GM23338 (cell line): ENCODE data around the gene HES3. TPM values are rescaled to one million over a fixed set of nuclear protein-coding genes. Genes with fewer than 3 reads are reported as not detected.

Source experiments
- ATAC-seq: fragments of 200-7000 bp; cut with Tn5 transposase; 3 replicates; pipeline ENCODE4 v1.9.1; 2020
- DNase-seq: peaks from one replicate; pipeline ENCODE4 v3.0.0-alpha.2; 2015; ENCODE audit warnings: low spot score
- H2AFZ ChIP-seq: fragments of 200-600 bp; sonication (generic); 2 replicates; pipeline ENCODE4 v1.8.0; 2016; ENCODE audit warnings: antibody characterized with exemption, mild to moderate bottlenecking, moderate library complexity
- H3F3A ChIP-seq: fragments of 200-600 bp; sonication (generic); replicated peaks from 2 replicates; pipeline ENCODE4 v1.8.0; 2017; ENCODE audit warnings: antibody characterized with exemption, mixed run types, low read depth
- H3K27ac ChIP-seq: fragments of 200-600 bp; sonication (generic); 2 replicates; pipeline ENCODE4 v1.6.1; 2016; ENCODE audit warnings: low read depth
- H3K27me3 ChIP-seq: fragments of 200-600 bp; sonication (generic); 2 replicates; pipeline ENCODE4 v1.8.0; 2016; ENCODE audit warnings: mild to moderate bottlenecking, mixed run types, moderate library complexity; ENCODE audit not compliant: insufficient read depth
- H3K36me3 ChIP-seq: fragments of 200-600 bp; sonication (generic); 2 replicates; pipeline ENCODE4 v1.8.0; 2016; ENCODE audit warnings: mild to moderate bottlenecking; ENCODE audit not compliant: insufficient read depth
- H3K4me1 ChIP-seq: fragments of 200-600 bp; sonication (generic); 2 replicates; pipeline ENCODE4 v1.8.0; 2016; ENCODE audit warnings: mild to moderate bottlenecking, moderate library complexity; ENCODE audit not compliant: insufficient read depth
- H3K4me2 ChIP-seq: fragments of 200-600 bp; sonication (generic); 2 replicates; pipeline ENCODE4 v1.7.1; 2017; ENCODE audit warnings: mixed run types
- H3K4me3 ChIP-seq: fragments of 200-600 bp; sonication (generic); 2 replicates; pipeline ENCODE4 v1.6.1; 2016; ENCODE audit warnings: mixed run types
- H3K79me2 ChIP-seq: fragments of 200-600 bp; sonication (generic); replicated peaks from 2 replicates; pipeline ENCODE4 v1.8.0; 2017; ENCODE audit warnings: mild to moderate bottlenecking; ENCODE audit not compliant: insufficient read depth
- H3K9me2 ChIP-seq: fragments of 200-600 bp; sonication (generic); 2 replicates; pipeline ENCODE4 v1.8.0; 2017; ENCODE audit not compliant: insufficient read depth
- H4K20me1 ChIP-seq: fragments of 200-600 bp; sonication (generic); replicated peaks from 2 replicates; pipeline ENCODE4 v1.8.0; 2017; ENCODE audit warnings: mild to moderate bottlenecking; ENCODE audit not compliant: insufficient read depth
- H3K27ac Mint-ChIP-seq: 2 replicates; pipeline ENCODE4 v1.8.0; 2020; ENCODE audit warnings: inconsistent platforms, mild to moderate bottlenecking, moderate library complexity, mixed read lengths
- H3K27me3 Mint-ChIP-seq: 3 replicates; pipeline ENCODE4 v1.8.0; 2022; ENCODE audit warnings: low read depth, mild to moderate bottlenecking, moderate library complexity, mixed read lengths, inconsistent platforms; ENCODE audit not compliant: insufficient read depth, poor library complexity
- H3K36me3 Mint-ChIP-seq: 3 replicates; pipeline ENCODE4 v1.8.0; 2021; ENCODE audit warnings: low read depth, mild to moderate bottlenecking, inconsistent platforms, moderate library complexity, mixed read lengths
- H3K4me1 Mint-ChIP-seq: 3 replicates; pipeline ENCODE4 v1.8.0; 2020; ENCODE audit warnings: mild to moderate bottlenecking, inconsistent platforms, mixed read lengths
- H3K4me3 Mint-ChIP-seq: 3 replicates; pipeline ENCODE4 v1.8.0; 2021; ENCODE audit warnings: moderate library complexity, mild to moderate bottlenecking, inconsistent platforms, mixed read lengths
- H3K9me3 Mint-ChIP-seq: 3 replicates; pipeline ENCODE4 v1.8.0; 2020; ENCODE audit warnings: moderate library complexity, mild to moderate bottlenecking, inconsistent platforms, mixed read lengths
- EZH2 ChIP-seq: fragments of 200-600 bp; sonication (generic); IDR thresholded peaks from one replicate; pipeline ENCODE4 v1.8.0; 2017; ENCODE audit warnings: antibody characterized with exemption, mild to moderate bottlenecking, low read depth; ENCODE audit not compliant: unreplicated experiment
- JUNB ChIP-seq: IDR thresholded peaks from one replicate; pipeline ENCODE4 v1.6.1; 2016; ENCODE audit warnings: antibody characterized with exemption; ENCODE audit not compliant: unreplicated experiment
- NANOG ChIP-seq: IDR thresholded peaks from 2 replicates; pipeline ENCODE4 v1.6.1; 2016; ENCODE audit warnings: antibody characterized with exemption, borderline replicate concordance
- ZNF114 ChIP-seq: fragments of 250-450 bp; sonication (Bioruptor Pico); IDR thresholded peaks from 2 replicates; pipeline ENCODE4 v1.5.0; 2020; ENCODE audit warnings: mild to moderate bottlenecking, moderate library complexity
- ZNF331 ChIP-seq: fragments of 250-450 bp; sonication (Bioruptor Pico); IDR thresholded peaks from 2 replicates; pipeline ENCODE4 v1.5.0; 2020; ENCODE audit warnings: low read depth, mild to moderate bottlenecking, moderate library complexity
- polyA plus RNA-seq: library from polyadenylated mRNA; unstranded; fragments of >200 nt; fragmentation: Nextera tagmentation; extraction: Ambion mirVana; gene quantifications from 2 replicates; pipeline ENCODE4 v1.2.1, GENCODE V29; 2016
- total RNA-seq: library from RNA; depleted of rRNA; stranded (reverse); fragments of >200 nt; shearing (Covaris generic); gene quantifications from 2 replicates; pipeline ENCODE4 v1.2.3, GENCODE V29; 2014
- TF ChIP-seq, protein P1 (sequence below): IDR thresholded peaks from 2 replicates; pipeline ENCODE4 v1.6.1; 2016; ENCODE audit warnings: antibody characterized with exemption
- TF ChIP-seq, protein P2 (sequence below): IDR thresholded peaks from one replicate; pipeline ENCODE4 v1.6.1; 2018; ENCODE audit warnings: antibody characterized with exemption; ENCODE audit not compliant: unreplicated experiment

Gene HES3
- total and polyA plus RNA-seq, 2 experiments from 2014 or later = 7.1 to 50.4 TPM

DNA sequence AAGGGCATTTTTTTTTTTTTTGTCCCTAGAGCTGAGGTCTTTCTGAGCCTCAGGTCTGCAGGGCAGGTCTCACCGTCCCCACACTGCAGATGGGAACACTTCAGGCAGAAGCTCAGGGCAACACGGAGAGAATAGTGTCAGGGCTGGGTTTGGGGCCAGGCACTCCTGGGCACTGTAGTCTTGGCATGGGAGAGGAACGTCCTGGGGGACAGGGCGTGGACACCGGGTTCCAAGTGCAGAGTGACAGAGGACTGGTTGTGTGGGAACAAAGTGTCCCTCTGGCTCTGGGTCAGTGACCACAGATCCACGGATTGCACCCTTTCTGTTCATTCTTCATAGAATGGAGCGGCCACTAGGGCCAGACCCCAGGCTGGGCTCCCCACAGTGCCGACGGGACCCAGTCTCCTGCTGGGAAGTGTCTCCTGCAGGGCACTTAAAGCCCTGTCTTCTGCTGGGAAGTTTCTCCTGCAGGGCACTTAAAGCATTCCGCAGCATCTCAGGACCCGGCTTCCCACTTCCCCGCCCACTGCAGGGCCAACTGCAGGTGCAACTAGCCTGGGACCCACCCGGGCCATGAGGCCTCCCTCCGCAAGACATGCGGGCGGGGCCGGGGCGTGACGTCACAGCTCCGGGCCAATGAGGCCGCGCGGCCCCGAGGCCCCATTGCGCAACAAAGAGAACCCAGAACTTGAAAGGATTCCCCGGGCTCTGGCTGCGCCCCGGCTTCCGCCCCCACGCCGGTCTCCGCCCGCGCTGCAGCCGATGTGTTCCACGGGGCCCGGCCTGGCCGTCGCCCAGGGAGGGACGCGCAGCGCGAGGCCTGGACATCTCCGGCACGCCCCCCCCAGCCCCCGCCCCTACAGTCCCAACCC, 15.7 kb downstream of the HES3 start (continued):
- TF ChIP-seq EZH2 (no peak), JUNB (no peak), ZNF114 (CRISPR knock-in tag) (no peak), NANOG (no peak), ZNF331 (CRISPR knock-in tag) (no peak)
- TF ChIP-seq, protein P1, sequence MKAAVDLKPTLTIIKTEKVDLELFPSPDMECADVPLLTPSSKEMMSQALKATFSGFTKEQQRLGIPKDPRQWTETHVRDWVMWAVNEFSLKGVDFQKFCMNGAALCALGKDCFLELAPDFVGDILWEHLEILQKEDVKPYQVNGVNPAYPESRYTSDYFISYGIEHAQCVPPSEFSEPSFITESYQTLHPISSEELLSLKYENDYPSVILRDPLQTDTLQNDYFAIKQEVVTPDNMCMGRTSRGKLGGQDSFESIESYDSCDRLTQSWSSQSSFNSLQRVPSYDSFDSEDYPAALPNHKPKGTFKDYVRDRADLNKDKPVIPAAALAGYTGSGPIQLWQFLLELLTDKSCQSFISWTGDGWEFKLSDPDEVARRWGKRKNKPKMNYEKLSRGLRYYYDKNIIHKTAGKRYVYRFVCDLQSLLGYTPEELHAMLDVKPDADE = no peak
- TF ChIP-seq, protein P2, sequence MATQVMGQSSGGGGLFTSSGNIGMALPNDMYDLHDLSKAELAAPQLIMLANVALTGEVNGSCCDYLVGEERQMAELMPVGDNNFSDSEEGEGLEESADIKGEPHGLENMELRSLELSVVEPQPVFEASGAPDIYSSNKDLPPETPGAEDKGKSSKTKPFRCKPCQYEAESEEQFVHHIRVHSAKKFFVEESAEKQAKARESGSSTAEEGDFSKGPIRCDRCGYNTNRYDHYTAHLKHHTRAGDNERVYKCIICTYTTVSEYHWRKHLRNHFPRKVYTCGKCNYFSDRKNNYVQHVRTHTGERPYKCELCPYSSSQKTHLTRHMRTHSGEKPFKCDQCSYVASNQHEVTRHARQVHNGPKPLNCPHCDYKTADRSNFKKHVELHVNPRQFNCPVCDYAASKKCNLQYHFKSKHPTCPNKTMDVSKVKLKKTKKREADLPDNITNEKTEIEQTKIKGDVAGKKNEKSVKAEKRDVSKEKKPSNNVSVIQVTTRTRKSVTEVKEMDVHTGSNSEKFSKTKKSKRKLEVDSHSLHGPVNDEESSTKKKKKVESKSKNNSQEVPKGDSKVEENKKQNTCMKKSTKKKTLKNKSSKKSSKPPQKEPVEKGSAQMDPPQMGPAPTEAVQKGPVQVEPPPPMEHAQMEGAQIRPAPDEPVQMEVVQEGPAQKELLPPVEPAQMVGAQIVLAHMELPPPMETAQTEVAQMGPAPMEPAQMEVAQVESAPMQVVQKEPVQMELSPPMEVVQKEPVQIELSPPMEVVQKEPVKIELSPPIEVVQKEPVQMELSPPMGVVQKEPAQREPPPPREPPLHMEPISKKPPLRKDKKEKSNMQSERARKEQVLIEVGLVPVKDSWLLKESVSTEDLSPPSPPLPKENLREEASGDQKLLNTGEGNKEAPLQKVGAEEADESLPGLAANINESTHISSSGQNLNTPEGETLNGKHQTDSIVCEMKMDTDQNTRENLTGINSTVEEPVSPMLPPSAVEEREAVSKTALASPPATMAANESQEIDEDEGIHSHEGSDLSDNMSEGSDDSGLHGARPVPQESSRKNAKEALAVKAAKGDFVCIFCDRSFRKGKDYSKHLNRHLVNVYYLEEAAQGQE = no peak

DNA sequence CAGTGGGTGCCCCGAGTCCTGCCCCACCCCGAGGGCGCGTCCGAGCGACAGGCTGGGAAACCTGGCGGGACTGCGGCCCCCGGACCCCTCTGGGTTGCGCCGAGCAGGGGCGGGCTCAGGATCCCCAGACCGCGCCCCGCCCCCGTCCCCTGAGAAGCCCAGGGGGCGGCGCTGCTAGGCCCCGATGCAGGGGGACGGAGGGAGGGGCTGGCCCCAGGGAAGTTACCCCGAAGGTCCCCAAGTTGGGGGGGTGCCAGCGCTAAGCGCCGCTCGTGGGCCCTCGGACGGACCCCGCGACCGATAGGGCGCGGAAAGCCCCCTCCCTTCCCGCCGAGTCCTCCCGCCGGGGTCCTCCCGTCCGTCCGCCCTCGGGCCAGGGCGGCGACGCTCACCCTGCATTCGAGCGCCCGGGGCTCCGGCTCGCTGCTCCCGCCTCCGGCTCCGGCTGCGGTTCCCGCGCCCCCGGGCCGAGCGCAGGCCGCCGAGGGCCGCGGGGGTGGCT, 16.5 kb downstream of the HES3 start:
- H3K4me3 ChIP-seq = peak overlapping the region; percentile 63
- H3K4me1 ChIP-seq = no peaks in the 10 kb centered on the region; the same call in 1 of the 2 replicates
- no peaks in the 10 kb centered on the region for H3K9me3 Mint-ChIP-seq
- peaks cover 17% of the 10 kb centered on the region for H3F3A ChIP-seq
- no peaks in the 10 kb centered on the region for H3K9me2 ChIP-seq
- H3K4me3 Mint-ChIP-seq = no peak overlapping the region
- H3K36me3 ChIP-seq = no peaks in the 10 kb centered on the region
- peaks cover 8% of the 10 kb centered on the region; the same call in 2 of the 3 replicates for H3K4me1 Mint-ChIP-seq
- peaks cover 21% of the 10 kb centered on the region for H3K27me3 ChIP-seq
- H3K27ac ChIP-seq = no peak overlapping the region
- H3K79me2 ChIP-seq = no peaks in the 10 kb centered on the region
- peak; percentile 37 for ATAC-seq
- peak overlapping the region; percentile 63; the same call in 1 of the 2 replicates for H2AFZ ChIP-seq
- peak overlapping the region; percentile 78 for H3K4me2 ChIP-seq
- DNase-seq = peak; percentile 66
- H4K20me1 ChIP-seq = no peaks in the 10 kb centered on the region; the same call in 1 of the 2 replicates
- H3K27me3 Mint-ChIP-seq = peaks cover 32% of the 10 kb centered on the region
- H3K27ac Mint-ChIP-seq = no peak overlapping the region
- no peaks in the 10 kb centered on the region; the same call in 2 of the 3 replicates for H3K36me3 Mint-ChIP-seq
- TF ChIP-seq, protein P1 = 0 out of 2 replicates have a peak, but pooled peaks have one; percentile 12
- no peak for TF ChIP-seq ZNF114 (CRISPR knock-in tag)
